ENCODE measurements around the gene DCANP1.

Gene DCANP1

GRCh38 chr5:135462304-135462703 is 15.2 kb upstream of the DCANP1 start:
- TF ChIP-seq ISL1 (CRISPR knock-in tag; IDR thresholded peaks at IDR 0.05) (no peak), ESRRG (CRISPR knock-in tag; IDR thresholded peaks at IDR 0.05) (no peak), ARNTL (CRISPR knock-in tag; IDR thresholded peaks at IDR 0.05; ENCODE audit: borderline replicate concordance, low read depth) (no peak), TOX (CRISPR knock-in tag; IDR thresholded peaks at IDR 0.05; ENCODE audit: borderline replicate concordance) (no peak), CSRNP3 (CRISPR knock-in tag; IDR thresholded peaks at IDR 0.05) (no peak), OSR1 (CRISPR knock-in tag; IDR thresholded peaks at IDR 0.05) (no peak), ZFP30 (CRISPR knock-in tag; IDR thresholded peaks at IDR 0.05) (no peak), POU6F1 (CRISPR knock-in tag; IDR thresholded peaks at IDR 0.05; ENCODE audit: borderline replicate concordance, low read depth) (no peak), ZNF565 (CRISPR knock-in tag; conservative IDR thresholded peaks at IDR 0.05; ENCODE audit: low read depth) (no peak), ZNF70 (CRISPR knock-in tag; IDR thresholded peaks at IDR 0.05) (no peak), TCF4 (CRISPR knock-in tag; IDR thresholded peaks at IDR 0.05; ENCODE audit: borderline replicate concordance) (no peak), CSDC2 (CRISPR knock-in tag; IDR thresholded peaks at IDR 0.05) (no peak), ZFP3 (CRISPR knock-in tag; IDR thresholded peaks at IDR 0.05) (no peak), GLIS3 (CRISPR knock-in tag; IDR thresholded peaks at IDR 0.05) (no peak), ZNF8 (CRISPR knock-in tag; IDR thresholded peaks at IDR 0.05) (no peak)
- ATAC-seq, result peak; percentile 58

- TF ChIP-seq ZNF565 (CRISPR knock-in tag; conservative IDR thresholded peaks at IDR 0.05; ENCODE audit: low read depth), result no peak
- TF ChIP-seq ZNF8 (CRISPR knock-in tag; IDR thresholded peaks at IDR 0.05), result no peak
- no peak for TF ChIP-seq ESRRG (CRISPR knock-in tag; IDR thresholded peaks at IDR 0.05)
- TF ChIP-seq ISL1 (CRISPR knock-in tag; IDR thresholded peaks at IDR 0.05), result no peak
- no peak for TF ChIP-seq TSHZ2 (CRISPR knock-in tag; IDR thresholded peaks at IDR 0.05)
- no peak for TF ChIP-seq TOX (CRISPR knock-in tag; IDR thresholded peaks at IDR 0.05; ENCODE audit: borderline replicate concordance)
- no peak for TF ChIP-seq CSDC2 (CRISPR knock-in tag; IDR thresholded peaks at IDR 0.05)
- no peak for TF ChIP-seq CREB5 (CRISPR knock-in tag; IDR thresholded peaks at IDR 0.05; ENCODE audit: low read depth)
- no peak for TF ChIP-seq SNAI2 (CRISPR knock-in tag; IDR thresholded peaks at IDR 0.05)
- no peak for TF ChIP-seq PATZ1 (CRISPR knock-in tag; IDR thresholded peaks at IDR 0.05; ENCODE audit: borderline replicate concordance)
- no peak for TF ChIP-seq ZFP3 (CRISPR knock-in tag; IDR thresholded peaks at IDR 0.05)
- TF ChIP-seq POU6F1 (CRISPR knock-in tag; IDR thresholded peaks at IDR 0.05; ENCODE audit: borderline replicate concordance, low read depth), result no peak
- no peak for TF ChIP-seq ZC3H10 (CRISPR knock-in tag; IDR thresholded peaks at IDR 0.05)
- no peak for TF ChIP-seq ARNTL (CRISPR knock-in tag; IDR thresholded peaks at IDR 0.05; ENCODE audit: borderline replicate concordance, low read depth)
- no peak for TF ChIP-seq OSR1 (CRISPR knock-in tag; IDR thresholded peaks at IDR 0.05)
- TF ChIP-seq TCF4 (CRISPR knock-in tag; IDR thresholded peaks at IDR 0.05; ENCODE audit: borderline replicate concordance), result no peak
- no peak for TF ChIP-seq RARB (CRISPR knock-in tag; IDR thresholded peaks at IDR 0.05)
- TF ChIP-seq GLIS3 (CRISPR knock-in tag; IDR thresholded peaks at IDR 0.05), result no peak
- no peak for TF ChIP-seq PPARA (CRISPR knock-in tag; IDR thresholded peaks at IDR 0.05; ENCODE audit: borderline replicate concordance)
- ATAC-seq, result no peak
Measured at GRCh38 chr5:135461481-135462151, 14.5 kb upstream of the DCANP1 start.

All from SK-N-SH treated with all-trans-retinoic acid at 6 μM for 48 hours (cell line).